Left lung (tissue), 14 donors: ENCODE measurements around the gene DYNC1LI2. TPM values are rescaled to one million over a fixed set of nuclear protein-coding genes. Genes with fewer than 3 reads are reported as not detected.
"Not testable (repeated sequence)": the region's sequence is repeated elsewhere in the genome, so short reads cannot be mapped to it uniquely, and the experiment has no call there.

ENCODE experiments used
- ATAC-seq: fragments of 200-7000 bp; cut with Tn5 transposase; one replicate; pipeline ENCODE4 v1.9.1; 2020; ENCODE audit warnings: moderate library complexity
- DNase-seq, 4 donors: peaks; one replicate each; pipeline ENCODE4 v3.0.0-alpha.2; 2013 to 2020
- H3K27ac ChIP-seq, 2 donors: fragments of 200-600 bp; sonication (generic) in 1 of 2; one replicate each; pipeline versions ENCODE4 v1.5.0 to v1.8.0; 2020 to 2021
- H3K27me3 ChIP-seq, 2 donors: fragments of 200-600 bp; sonication (generic) in 1 of 2; one replicate each; pipeline versions ENCODE4 v1.5.0 to v1.8.0; 2020 to 2021
- H3K36me3 ChIP-seq, 2 donors: fragments of 200-600 bp; sonication (generic) in 1 of 2; one replicate each; pipeline versions ENCODE4 v1.5.0 to v1.8.0; 2020 to 2021
- H3K4me1 ChIP-seq, 2 donors: fragments of 200-600 bp; one replicate each; pipeline ENCODE4 v1.8.0; 2021
- H3K4me3 ChIP-seq, 2 donors: fragments of 200-600 bp; sonication (generic) in 1 of 2; one replicate each; pipeline versions ENCODE4 v1.5.0 to v1.8.0; 2020 to 2021; ENCODE audit warnings: mild to moderate bottlenecking in 1 of 2
- H3K9me3 ChIP-seq, 2 donors: fragments of 200-600 bp; sonication (generic) in 1 of 2; one replicate each; pipeline versions ENCODE4 v1.5.0 to v1.8.0; 2020 to 2021
- CTCF ChIP-seq, 2 donors: fragments of 200-600 bp; sonication (generic) in 1 of 2; IDR thresholded peaks; one replicate each; pipeline versions ENCODE4 v1.5.0 to v1.8.0; 2021; ENCODE audit warnings: antibody characterized with exemption in 2 of 2
- intact Hi-C, 2 donors: fragments of 100-400 bp; cut with DNase I; formaldehyde crosslinking; loops; one replicate each; pipeline versions ENCODE4 v1.11.2 to v1.14.2; 2022
- long read RNA-seq, 12 donors: library from polyadenylated mRNA in 2 of 12; unstranded in 2 of 12; transcript quantifications; one replicate each; pipeline ENCODE4 v2.0.0 and lab custom pipeline, GENCODE V29; 2019 to 2026
- polyA plus RNA-seq, 6 donors: library from polyadenylated mRNA; unstranded; fragments of 120-200 nt; gene quantifications; one replicate each; pipeline ENCODE4 v1.2.1, GENCODE V29; 2013; ENCODE audit not compliant: insufficient read length in 6 of 6
- total RNA-seq, 2 donors: library from RNA; stranded (reverse); fragmentation: NEBNext Ultra II Directional; extraction: Animal tissue kit (Norgen Biotek cat#: 25700); gene quantifications; one replicate each; pipeline ENCODE4 v1.2.1, GENCODE V29; 2021
- donor health status: DM: no; HTN: yes; CAD: no.
- donor health status: DM: no; HTN: no; CAD: no.

The DYNC1LI2 gene
- 100 to 1,000 TPM; 118 to 141 TPM for total RNA-seq
- polyA plus RNA-seq = 100 to 1,000 TPM; 137 to 162 (median 147) TPM
- long read RNA-seq, donor 1, full-length matches to known transcripts = 36 of 66 reads
- long read RNA-seq, donor 1, partial matches to known transcripts = 30 of 66 reads
- long read RNA-seq, donor 1, other reads (novel, unspliced or antisense) = 0 of 66 reads
- long read RNA-seq, donor 2, full-length matches to known transcripts = 25 of 52 reads
- long read RNA-seq, donor 2, partial matches to known transcripts = 27 of 52 reads
- long read RNA-seq, donor 2, other reads (novel, unspliced or antisense) = 0 of 52 reads
- long read RNA-seq, donor 3, full-length matches to known transcripts = 18 of 25 reads
- long read RNA-seq, donor 3, partial matches to known transcripts = 7 of 25 reads
- long read RNA-seq, donor 3, other reads (novel, unspliced or antisense) = 0 of 25 reads
- long read RNA-seq, donor 4, full-length matches to known transcripts = 38 of 131 reads
- long read RNA-seq, donor 4, partial matches to known transcripts = 82 of 131 reads
- long read RNA-seq, donor 4, other reads (novel, unspliced or antisense) = 11 of 131 reads
- long read RNA-seq, donor 5, full-length matches to known transcripts = 26 of 46 reads
- long read RNA-seq, donor 5, partial matches to known transcripts = 20 of 46 reads
- long read RNA-seq, donor 5, other reads (novel, unspliced or antisense) = 0 of 46 reads
- long read RNA-seq, donor 6, full-length matches to known transcripts = 25 of 35 reads
- long read RNA-seq, donor 6, partial matches to known transcripts = 10 of 35 reads
- long read RNA-seq, donor 6, other reads (novel, unspliced or antisense) = 0 of 35 reads
- long read RNA-seq, donor 7, full-length matches to known transcripts = 8 of 16 reads
- long read RNA-seq, donor 7, partial matches to known transcripts = 8 of 16 reads
- long read RNA-seq, donor 7, other reads (novel, unspliced or antisense) = 0 of 16 reads
- long read RNA-seq, donor 8, full-length matches to known transcripts = 12 of 30 reads
- long read RNA-seq, donor 8, partial matches to known transcripts = 18 of 30 reads
- long read RNA-seq, donor 8, other reads (novel, unspliced or antisense) = 0 of 30 reads
- long read RNA-seq, donor 9 = 0 reads
- long read RNA-seq, donor 10, full-length matches to known transcripts = 21 of 65 reads
- long read RNA-seq, donor 10, partial matches to known transcripts = 38 of 65 reads
- long read RNA-seq, donor 10, other reads (novel, unspliced or antisense) = 6 of 65 reads
- long read RNA-seq, donor 11 = 0 reads
- long read RNA-seq, donor 12, full-length matches to known transcripts = 15 of 30 reads
- long read RNA-seq, donor 12, partial matches to known transcripts = 15 of 30 reads
- long read RNA-seq, donor 12, other reads (novel, unspliced or antisense) = 0 of 30 reads

- TF ChIP-seq CTCF (IDR thresholded peaks at IDR 0.05) = peak; percentile 86 to 90
- Histone ChIP-seq H3K36me3 (peaks cover 0 to 29% of the 10 kb centered on the region in 2 donors), H3K9me3 (no peaks in the 10 kb centered on the region), H3K27me3 (no peaks in the 10 kb centered on the region), H3K4me1 (peaks cover 20 to 51% of the 10 kb centered on the region in 2 donors), H3K27ac (peak within 1 kb of the TSS; percentile 80 to 88), H3K4me3 (peak within 1 kb of the TSS; percentile 92 to 98)
- ATAC-seq (peak; percentile 96), DNase-seq (peak; percentile 81 to 96 (median 86))
- intact Hi-C loops = no loop called here
Measured at GRCh38 chr16:66751303-66751991, at the start of gene DYNC1LI2. Gene DYNC1LI2, minus strand, starts transcription at chr16:66751609. Its CDS starts 18 bp downstream, at chr16:66751591.

- no peaks in the 10 kb centered on the region for H3K4me1 ChIP-seq
- no peak overlapping the region for H3K27ac ChIP-seq
- H3K27me3 ChIP-seq = no peaks in the 10 kb centered on the region
- H3K36me3 ChIP-seq = peaks cover 0 to 47% of the 10 kb centered on the region in 2 donors
- no peak for ATAC-seq
- no peak for DNase-seq
- no peaks in the 10 kb centered on the region for H3K9me3 ChIP-seq
- H3K4me3 ChIP-seq = no peak overlapping the region
- intact Hi-C loops = no loop called here
- no peak for TF ChIP-seq CTCF (IDR thresholded peaks at IDR 0.05)
Measured at GRCh38 chr16:66800856-66801255, 49.4 kb upstream of the DYNC1LI2 start.

DNA sequence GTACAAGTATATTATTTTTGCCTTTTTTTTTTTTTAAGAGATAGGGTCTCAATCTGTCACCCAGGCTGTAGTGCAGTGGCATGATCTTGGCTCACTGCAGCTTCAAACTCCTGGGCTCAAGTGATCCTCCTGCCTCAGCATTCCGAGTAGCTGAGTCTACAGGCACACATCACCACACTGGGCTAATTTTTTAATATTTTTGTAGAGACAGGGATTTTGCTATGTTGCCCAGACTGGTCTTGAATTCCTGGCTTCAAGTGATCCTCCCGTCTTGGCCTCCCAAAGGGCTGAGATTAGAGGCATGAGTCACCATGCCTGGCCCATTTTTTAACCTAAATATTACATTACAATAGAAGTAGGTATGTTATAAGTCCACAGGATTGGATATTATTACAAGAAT lies 46.8 kb upstream of the DYNC1LI2 start:
- Histone ChIP-seq H3K27me3 (no peaks in the 10 kb centered on the region), H3K4me1 (no peaks in the 10 kb centered on the region), H3K27ac (no peak overlapping the region), H3K36me3 (peaks cover 0 to 22% of the 10 kb centered on the region in 2 donors), H3K4me3 (no peak overlapping the region), H3K9me3 (no peaks in the 10 kb centered on the region)
- DNase-seq (no peak), ATAC-seq (no peak)
- intact Hi-C loops = no loop called here
- no peak for TF ChIP-seq CTCF (IDR thresholded peaks at IDR 0.05)

DNA sequence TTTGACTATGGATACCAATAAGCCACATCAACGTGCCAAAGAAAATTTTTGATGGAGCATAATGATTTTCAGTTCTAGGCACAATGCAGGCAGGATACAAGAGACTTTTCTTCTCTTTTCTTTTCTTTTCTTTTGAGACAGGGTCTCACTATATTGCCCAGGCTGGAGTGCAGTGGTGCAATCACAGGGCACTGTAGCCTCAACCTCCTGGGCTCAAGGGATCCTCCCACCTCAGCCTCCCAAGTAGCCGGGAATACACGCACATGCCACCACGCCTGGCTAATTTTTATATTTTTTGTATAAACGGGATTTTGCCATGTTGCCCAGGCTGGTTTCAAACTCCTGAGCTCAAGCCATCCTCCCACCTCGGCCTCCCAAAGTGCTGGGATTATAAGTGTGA lies 42.6 kb upstream of the DYNC1LI2 start:
- intact Hi-C loops, H3K4me1 ChIP-seq, H3K36me3 ChIP-seq, H3K27ac ChIP-seq, ATAC-seq, DNase-seq, H3K9me3 ChIP-seq, H3K27me3 ChIP-seq, H3K4me3 ChIP-seq: not testable (repeated sequence)
